ENCODE measurements around the gene KRTAP5-6.

GRCh38 chr11:1737080-1737757, 40.2 kb downstream of the KRTAP5-6 start:
- no peak for TF ChIP-seq POLR2A (IDR thresholded peaks at IDR 0.05; ENCODE audit: low read length)
- no peak for TF ChIP-seq GATA1 (IDR thresholded peaks at IDR 0.05; ENCODE audit: low read depth, low read length)

All from erythroblast (primary cell).